Measurements from ENCODE around the gene TBCK. TPM values are rescaled to one million over a fixed set of nuclear protein-coding genes. Genes with fewer than 3 reads are reported as not detected.

Gene TBCK
- total and polyA plus RNA-seq, 9 of the 15 experiments (the other 6 are each of a cell fraction or from before 2014, with no cell fraction given) = 5.3 to 26.6 (median 16.2) TPM

- TF ChIP-seq NKRF (IDR thresholded peaks at IDR 0.05; ENCODE audit: borderline replicate concordance) (no peak), ESRRB (CRISPR knock-in tag; IDR thresholded peaks at IDR 0.05; ENCODE audit: borderline replicate concordance) (no peak)
These were observed 12.3 kb downstream of the TBCK start (continued) for GRCh38 chr4:106303548-106304281.

GRCh38 chr4:106302062-106302438 is 14.0 kb downstream of the TBCK start:
- no peak overlapping the region for H3K9ac ChIP-seq (ENCODE audit: insufficient read depth in 1 of 2, low read depth in 2 of 2, low read length in 2 of 2)
- FAIRE-seq (no peak), DNase-seq (ENCODE audit: extremely low read depth in 1 of 4, low spot score in 3 of 4) (no peak), ATAC-seq (0 out of 3 replicates have a peak, but pooled peaks have one; percentile 32)
- BruUV-seq (replicated peaks) = no TSS peak
- H3K9me1 ChIP-seq (ENCODE audit: control insufficient read depth, insufficient read depth, low read length) = peaks cover 4% of the 10 kb centered on the region
- ChIA-PET CTCF (ENCODE audit: low intra/inter-chr PET ratio) (no interaction called here), POLR2A (no interaction called here)
- in situ Hi-C loops (cut with MboI) (loop anchor here (25.0 kb wide), 1 partner anchor 1410 kb away; the partner anchor contains the start of gene PAPSS1), intact Hi-C loops (cut with micrococcal nuclease) (no loop called here)
- H3K4me2 ChIP-seq (ENCODE audit: insufficient read depth, low read length) = no peak overlapping the region
- H3K9me3 ChIP-seq (replicated peaks; ENCODE audit: control insufficient read depth, insufficient read depth, low read depth, low read length) = no peaks in the 10 kb centered on the region
- no peaks in the 10 kb centered on the region for H4K20me1 ChIP-seq (replicated peaks; ENCODE audit: control insufficient read depth, insufficient read depth, low read length)
- H3K27me3 ChIP-seq (ENCODE audit: control insufficient read depth in 2 of 2, insufficient read depth in 2 of 2, low read length in 2 of 2) = no peaks in the 10 kb centered on the region
- H3K27ac ChIP-seq (ENCODE audit: extremely low read depth, low read depth, low read length) = no peak overlapping the region
- H3K36me3 ChIP-seq (ENCODE audit: control insufficient read depth, insufficient read depth, low read length) = peaks cover 42% of the 10 kb centered on the region; the same call in 2 of the 3 replicates
- H3K4me1 ChIP-seq (replicated peaks in 1 of 2; ENCODE audit: control insufficient read depth in 2 of 2, insufficient read depth in 2 of 2, low read length in 2 of 2) = peaks cover 0 to 16% of the 10 kb centered on the region in 2 experiments; a peak in 3 of 5 replicates
- H3K79me2 ChIP-seq (ENCODE audit: control insufficient read depth, insufficient read depth, low read length) = peaks cover 2% of the 10 kb centered on the region; the same call in 1 of the 3 replicates
- no peak overlapping the region for H3K4me3 ChIP-seq
- H2AFZ ChIP-seq (ENCODE audit: low read depth, low read length) = no peak overlapping the region
- 83% methylated on average over 4 of the region's 4 CpGs for WGBS (ENCODE audit: insufficient coverage, low coverage, missing lambda C conversion rate)
- TF ChIP-seq NR4A1 (CRISPR knock-in tag; IDR thresholded peaks at IDR 0.05) (no peak), NR4A1 (tag; IDR thresholded peaks at IDR 0.05) (no peak), ID3 (CRISPR knock-in tag; IDR thresholded peaks at IDR 0.05) (no peak), ID3 (tag; IDR thresholded peaks at IDR 0.05) (no peak), ZBTB49 (CRISPR knock-in tag; IDR thresholded peaks at IDR 0.05; ENCODE audit: borderline replicate concordance) (no peak), BCL6 (CRISPR knock-in tag; IDR thresholded peaks at IDR 0.05) (no peak), SMAD4 (CRISPR knock-in tag; conservative IDR thresholded peaks at IDR 0.05) (no peak), FOSL1 (tag; conservative IDR thresholded peaks at IDR 0.05) (no peak), ZBED1 (IDR thresholded peaks at IDR 0.05) (no peak), CCNT2 (IDR thresholded peaks at IDR 0.05; ENCODE audit: borderline replicate concordance, extremely low read depth, insufficient read length, low read depth, low read length) (no peak), HDAC8 (tag; IDR thresholded peaks at IDR 0.05) (no peak), CBFA2T3 (IDR thresholded peaks at IDR 0.05) (no peak), ZNF140 (CRISPR knock-in tag; IDR thresholded peaks at IDR 0.05) (no peak)

Data from K562 (cell line).